GM18909 (cell line): ENCODE results near the gene ZNF48.

ENCODE experiments used
- ATAC-seq: cut with Tn5 transposase; IDR thresholded peaks from one replicate; pipeline ENCODE4 v1.9.1; 2021; ENCODE audit warnings: mild to moderate bottlenecking; ENCODE audit not compliant: unreplicated experiment, poor library complexity

ZNF48 gene

GRCh38 chr16:30401768-30402425 is 6.7 kb downstream of the ZNF48 start:
- ATAC-seq: no peak

GRCh38 chr16:30406795-30407101 is 11.5 kb downstream of the ZNF48 start:
- peak; percentile 8 for ATAC-seq

GRCh38 chr16:30407102-30407803 is 12.0 kb downstream of the ZNF48 start, which contains the start of gene ZNF771:
Gene ZNF771, plus strand, starts transcription at chr16:30407606. Its CDS starts 448 bp downstream, at chr16:30408054.
- peak; percentile 78 for ATAC-seq

GRCh38 chr16:30407804-30408534 is 12.7 kb downstream of the ZNF48 start:
- no peak for ATAC-seq

GRCh38 chr16:30409125-30410060 is 14.2 kb downstream of the ZNF48 start:
- ATAC-seq: peak; percentile 42

GRCh38 chr16:30413112-30413806 is 18.0 kb downstream of the ZNF48 start:
- ATAC-seq: no peak

- no peak for ATAC-seq
These were observed 18.9 kb downstream of the ZNF48 start for GRCh38 chr16:30414159-30414558.

GRCh38 chr16:30416047-30416603 is 20.9 kb downstream of the ZNF48 start:
- no peak for ATAC-seq

GRCh38 chr16:30416624-30417528 is 21.7 kb downstream of the ZNF48 start:
- ATAC-seq: no peak

- ATAC-seq: peak; percentile 81
These were observed 22.5 kb downstream of the ZNF48 start for GRCh38 chr16:30417529-30418349.

GRCh38 chr16:30418350-30419181 is 23.3 kb downstream of the ZNF48 start:
- no peak for ATAC-seq

GRCh38 chr16:30421010-30421409 is 25.8 kb downstream of the ZNF48 start:
- no peak for ATAC-seq

GRCh38 chr16:30428055-30428454 is 32.8 kb downstream of the ZNF48 start:
- ATAC-seq: no peak

- ATAC-seq: peak; percentile 3
These were observed 34.1 kb downstream of the ZNF48 start for GRCh38 chr16:30429418-30429677.

GRCh38 chr16:30429678-30430427 is 34.6 kb downstream of the ZNF48 start, which contains the start of gene DCTPP1:
Gene DCTPP1, minus strand, starts transcription at chr16:30430030. Its CDS starts 50 bp downstream, at chr16:30429980.
- ATAC-seq: peak; percentile 95

- peak; percentile 10 for ATAC-seq
These were observed 35.3 kb downstream of the ZNF48 start for GRCh38 chr16:30430428-30430970.
